ENCODE measurements around the gene CPAMD8.
"Not testable (repeated sequence)": the region's sequence is repeated elsewhere in the genome, so short reads cannot be mapped to it uniquely, and the experiment has no call there.

Gene CPAMD8

GRCh38 chr19:16875584-16876555 lies 150.7 kb downstream of the CPAMD8 start:
- H3K9me3 ChIP-seq: no peaks in the 10 kb centered on the region
- TF ChIP-seq, protein P1, sequence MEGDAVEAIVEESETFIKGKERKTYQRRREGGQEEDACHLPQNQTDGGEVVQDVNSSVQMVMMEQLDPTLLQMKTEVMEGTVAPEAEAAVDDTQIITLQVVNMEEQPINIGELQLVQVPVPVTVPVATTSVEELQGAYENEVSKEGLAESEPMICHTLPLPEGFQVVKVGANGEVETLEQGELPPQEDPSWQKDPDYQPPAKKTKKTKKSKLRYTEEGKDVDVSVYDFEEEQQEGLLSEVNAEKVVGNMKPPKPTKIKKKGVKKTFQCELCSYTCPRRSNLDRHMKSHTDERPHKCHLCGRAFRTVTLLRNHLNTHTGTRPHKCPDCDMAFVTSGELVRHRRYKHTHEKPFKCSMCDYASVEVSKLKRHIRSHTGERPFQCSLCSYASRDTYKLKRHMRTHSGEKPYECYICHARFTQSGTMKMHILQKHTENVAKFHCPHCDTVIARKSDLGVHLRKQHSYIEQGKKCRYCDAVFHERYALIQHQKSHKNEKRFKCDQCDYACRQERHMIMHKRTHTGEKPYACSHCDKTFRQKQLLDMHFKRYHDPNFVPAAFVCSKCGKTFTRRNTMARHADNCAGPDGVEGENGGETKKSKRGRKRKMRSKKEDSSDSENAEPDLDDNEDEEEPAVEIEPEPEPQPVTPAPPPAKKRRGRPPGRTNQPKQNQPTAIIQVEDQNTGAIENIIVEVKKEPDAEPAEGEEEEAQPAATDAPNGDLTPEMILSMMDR (IDR thresholded peaks at IDR 0.05; ENCODE audit: low read depth, low read length): no peak
- H3K4me1 ChIP-seq: no peaks in the 10 kb centered on the region
- H3K27me3 ChIP-seq: no peaks in the 10 kb centered on the region
- DNase-seq: no peak
- no peak overlapping the region for H3K4me3 ChIP-seq (ENCODE audit: low read depth, low read length)
- peaks cover 43% of the 10 kb centered on the region for H3K36me3 ChIP-seq

DNA sequence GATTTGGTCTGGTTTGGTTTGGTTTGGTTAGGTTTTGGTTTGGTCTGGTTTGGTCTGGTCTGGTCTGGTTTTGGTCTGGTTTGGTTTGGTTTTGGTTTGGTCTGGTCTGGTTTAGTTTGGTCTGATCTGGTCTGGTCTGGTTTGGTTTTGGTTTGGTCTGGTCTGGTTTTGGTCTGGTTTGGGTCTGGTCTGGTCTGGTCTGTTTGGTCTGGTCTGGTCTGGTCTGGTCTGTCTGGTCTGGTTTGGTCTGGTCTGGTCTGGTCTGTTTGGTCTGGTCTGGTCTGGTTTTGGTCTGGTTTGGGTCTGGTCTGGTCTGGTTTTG lies 151.7 kb downstream of the CPAMD8 start:
- peaks cover 45% of the 10 kb centered on the region for H3K36me3 ChIP-seq
- not testable (repeated sequence) for H3K4me1 ChIP-seq; H3K9me3 ChIP-seq; H3K27me3 ChIP-seq; DNase-seq; H3K4me3 ChIP-seq (ENCODE audit: low read depth, low read length)

DNA sequence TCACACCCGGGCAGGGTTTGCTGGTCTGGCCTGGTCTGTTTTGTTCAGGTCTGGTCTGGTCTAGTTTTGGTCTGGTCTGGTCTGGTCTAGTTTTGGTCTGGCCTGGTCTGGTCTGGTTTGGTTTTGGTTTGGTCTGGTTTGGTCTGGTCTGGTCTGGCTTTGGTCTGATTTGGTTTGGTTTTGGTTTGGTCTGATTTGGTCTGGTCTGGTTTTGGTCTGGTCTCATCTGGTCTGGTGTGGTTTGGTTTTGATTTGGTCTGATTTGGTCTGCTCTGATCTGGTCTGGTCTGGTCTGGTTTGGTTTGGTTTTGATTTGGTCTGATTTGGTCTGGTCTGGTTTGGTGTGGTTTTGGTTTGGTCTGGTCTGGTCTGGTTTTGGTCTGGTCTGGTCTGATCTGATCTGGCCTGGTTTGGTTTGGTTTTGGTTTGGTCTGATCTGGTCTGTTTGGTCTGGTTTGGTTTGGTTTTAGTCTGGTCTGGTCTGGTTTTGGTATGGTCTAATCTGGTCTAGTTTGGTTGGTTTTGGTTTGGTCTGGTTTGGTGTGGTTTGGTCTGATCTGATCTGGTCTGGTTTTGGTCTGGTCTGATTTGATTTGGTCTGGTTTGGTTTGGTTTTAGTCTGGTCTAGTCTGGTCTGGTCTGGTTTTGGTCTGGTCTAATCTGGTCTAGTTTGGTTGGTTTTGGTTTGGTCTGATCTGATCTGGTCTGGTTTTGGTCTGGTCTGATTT lies 152.2 kb downstream of the CPAMD8 start:
- Histone ChIP-seq H3K9me3 (no peaks in the 10 kb centered on the region), H3K27me3 (no peaks in the 10 kb centered on the region), H3K36me3 (peaks cover 45% of the 10 kb centered on the region), H3K4me1 (no peaks in the 10 kb centered on the region), H3K4me3 (ENCODE audit: low read depth, low read length) (no peak overlapping the region)
- TF ChIP-seq, protein P1 (IDR thresholded peaks at IDR 0.05; ENCODE audit: low read depth, low read length): no peak
- no peak for DNase-seq

- TF ChIP-seq, protein P1 (IDR thresholded peaks at IDR 0.05; ENCODE audit: low read depth, low read length): no peak
- Histone ChIP-seq H3K4me1 (no peaks in the 10 kb centered on the region), H3K4me3 (ENCODE audit: low read depth, low read length) (no peak overlapping the region), H3K36me3 (peaks cover 38% of the 10 kb centered on the region), H3K27me3 (no peaks in the 10 kb centered on the region), H3K9me3 (no peaks in the 10 kb centered on the region)
- no peak for DNase-seq
Measured at GRCh38 chr19:16873594-16873993, 153.0 kb downstream of the CPAMD8 start.

DNA sequence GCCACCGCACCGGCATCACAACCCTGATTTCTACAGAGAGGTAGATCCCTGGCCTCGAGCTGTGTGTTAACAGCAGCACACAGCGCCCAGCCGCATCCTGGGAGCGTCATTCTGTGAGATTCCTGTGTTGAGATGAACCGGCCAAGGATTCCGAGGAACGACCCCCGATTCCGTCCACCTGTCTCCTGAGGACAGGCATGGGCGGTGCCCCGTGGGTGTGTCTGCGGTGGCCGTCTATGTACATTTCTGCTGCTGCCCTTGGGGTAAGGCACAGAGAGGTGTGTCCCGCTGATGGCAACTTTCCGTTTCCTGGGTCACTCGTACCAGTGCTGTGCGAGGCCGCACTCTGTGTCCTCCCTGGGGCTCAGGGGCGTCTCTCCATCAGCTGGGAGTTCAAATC lies 153.9 kb downstream of the CPAMD8 start:
- Histone ChIP-seq H3K9me3 (no peaks in the 10 kb centered on the region), H3K27me3 (no peaks in the 10 kb centered on the region), H3K4me1 (no peaks in the 10 kb centered on the region), H3K4me3 (ENCODE audit: low read depth, low read length) (no peak overlapping the region), H3K36me3 (peaks cover 39% of the 10 kb centered on the region)
- TF ChIP-seq, protein P1 (IDR thresholded peaks at IDR 0.05; ENCODE audit: low read depth, low read length): no peak
- no peak for DNase-seq

DNA sequence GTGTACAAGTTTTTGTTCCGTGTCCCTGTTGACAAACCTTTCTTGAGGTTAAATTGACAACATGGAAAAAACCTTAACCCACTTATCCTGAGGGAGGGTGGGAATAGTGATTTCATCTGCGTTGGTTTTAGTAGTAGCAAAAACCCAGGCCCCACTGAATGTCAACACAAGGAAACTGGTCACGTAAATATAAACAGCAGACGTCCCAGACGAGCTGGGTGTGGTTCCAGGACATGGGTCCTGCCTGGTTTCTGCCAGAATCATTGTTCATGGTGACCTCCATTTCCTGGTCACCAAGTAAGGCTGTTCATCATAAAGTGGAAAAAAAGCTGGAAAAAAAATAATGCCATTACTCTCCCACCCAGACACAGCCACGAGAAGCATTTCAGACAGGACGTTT lies 154.7 kb downstream of the CPAMD8 start:
- H3K36me3 ChIP-seq: peaks cover 45% of the 10 kb centered on the region
- DNase-seq: no peak
- H3K4me1 ChIP-seq: no peaks in the 10 kb centered on the region
- no peaks in the 10 kb centered on the region for H3K27me3 ChIP-seq
- H3K4me3 ChIP-seq (ENCODE audit: low read depth, low read length): no peak overlapping the region
- TF ChIP-seq, protein P1 (IDR thresholded peaks at IDR 0.05; ENCODE audit: low read depth, low read length): no peak
- H3K9me3 ChIP-seq: no peaks in the 10 kb centered on the region
